ENCODE measurements around the gene ABI1.

- no peak for TF ChIP-seq CTCF (conservative IDR thresholded peaks at IDR 0.05; ENCODE audit: low read length)
- TF ChIP-seq EZH2phosphoT487 (IDR thresholded peaks at IDR 0.05; ENCODE audit: borderline replicate concordance, low read depth, low read length) = no peak
Measured at GRCh38 chr10:26806557-26806956, 54.2 kb downstream of the ABI1 start.

Data from OCI-LY7 (cell line).